Measurements from ENCODE around the gene RAB4A.
A peak's percentile ranks its signal among the peaks of the same experiment; 100 is the strongest.

RAB4A gene

DNA sequence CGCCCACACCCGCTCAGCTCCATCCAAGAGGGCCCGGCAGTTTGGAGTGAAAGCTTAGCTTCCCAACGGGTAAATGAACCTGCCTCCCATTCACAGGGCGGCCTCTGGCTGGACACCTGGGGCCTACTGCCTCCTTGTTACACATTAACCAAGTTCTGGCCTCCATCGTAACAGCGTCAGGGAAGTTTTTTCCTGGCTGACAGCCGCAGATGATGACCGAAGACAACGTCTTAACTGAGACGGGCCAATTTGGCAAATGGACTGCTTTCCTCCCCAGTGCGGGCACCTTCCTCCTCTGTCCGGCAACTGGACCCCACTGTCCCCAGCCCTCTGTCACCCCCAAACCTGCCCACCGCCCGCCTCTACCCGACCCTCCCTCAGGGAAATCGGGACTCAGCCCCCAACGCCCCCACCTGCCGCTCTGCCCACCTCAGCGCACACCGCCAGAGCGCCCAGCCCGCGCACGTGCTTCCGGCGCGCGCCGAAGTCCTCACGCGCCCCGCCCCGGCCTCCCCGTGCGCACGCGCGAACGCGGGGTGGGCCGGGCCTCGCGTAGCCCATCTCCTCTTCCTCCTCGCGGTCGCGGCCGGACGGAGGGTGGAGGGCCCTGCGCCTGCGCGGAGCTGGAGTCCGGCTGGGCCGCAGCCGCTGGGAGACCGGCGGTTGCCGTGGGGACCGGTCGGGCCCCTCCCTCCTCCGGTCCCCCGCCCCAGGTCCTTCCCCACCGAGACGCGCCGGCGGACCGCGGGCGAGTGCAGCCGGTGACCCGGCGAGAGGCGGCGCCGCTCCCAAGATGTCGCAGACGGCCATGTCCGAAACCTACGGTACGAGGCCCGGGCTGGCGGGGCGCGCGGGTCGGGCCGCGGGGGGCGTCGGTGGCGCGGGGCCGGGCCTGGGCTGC lies at the start of gene RAB4A:
Gene RAB4A (plus strand): TSS at position 565 of the 901 bp plus-strand sequence. CDS start 229 bp downstream, at position 794.
- DNase-seq: peak in 13 of 14 donors; percentile 32 to 91 (median 73)

DNA sequence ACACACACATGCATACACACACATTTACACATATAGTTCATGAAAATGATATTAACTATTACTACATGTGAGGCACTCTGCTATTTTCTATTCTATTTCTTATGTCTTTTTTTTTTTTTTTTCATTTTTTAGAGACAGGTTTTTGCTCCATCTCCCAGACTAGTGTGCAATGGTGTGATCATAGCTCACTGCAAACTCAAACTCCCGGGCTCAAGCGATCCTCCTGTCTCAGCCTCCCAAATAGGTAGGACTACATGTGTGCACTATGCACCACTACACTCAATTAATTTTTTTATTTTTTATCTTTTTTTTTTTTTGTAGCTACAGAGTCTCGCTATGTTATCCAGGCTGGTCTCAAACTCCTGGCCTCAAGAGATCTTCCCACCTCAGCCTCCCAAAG lies 48.8 kb upstream of the RAB4A start:
- no peak for DNase-seq

DNA sequence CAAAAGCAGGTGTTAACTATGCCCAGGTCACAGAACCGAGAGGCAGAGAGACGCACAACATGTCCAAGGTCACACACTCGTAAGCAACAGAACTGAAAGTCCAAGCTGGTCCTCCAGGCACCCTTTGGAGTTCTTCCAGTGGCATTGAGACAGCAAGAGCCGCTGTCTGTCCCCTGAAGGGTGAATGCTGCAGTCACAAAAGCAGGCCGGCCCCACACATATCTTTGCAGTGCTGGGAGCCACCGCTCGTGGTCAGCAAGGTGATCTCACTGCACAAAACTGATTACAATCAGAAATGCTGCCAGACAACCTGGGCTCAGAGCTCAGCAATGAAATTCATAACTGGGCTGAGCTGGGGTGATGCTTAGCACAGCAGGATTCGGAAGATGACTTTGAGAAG lies 47.4 kb upstream of the RAB4A start:
- no peak for DNase-seq

DNA sequence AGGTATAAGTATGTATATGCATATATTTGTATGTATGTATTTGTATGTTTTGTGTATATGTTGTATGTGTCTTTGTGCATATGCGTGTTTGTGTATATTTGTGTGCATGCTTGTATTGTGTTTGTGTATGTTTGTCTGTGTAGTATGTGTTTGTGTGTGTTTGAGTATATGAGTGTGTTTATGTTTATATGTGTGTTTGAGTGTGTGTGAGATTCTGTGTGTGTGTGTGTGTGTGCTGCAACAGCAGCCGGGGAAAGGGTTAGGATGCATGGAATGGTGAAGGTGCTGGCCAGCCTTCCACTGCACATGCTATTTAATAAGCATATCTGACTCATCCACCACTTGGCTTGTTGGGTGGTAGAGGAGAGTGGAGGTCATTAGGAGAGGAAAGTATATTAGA lies 46.6 kb upstream of the RAB4A start:
- DNase-seq: no peak

- DNase-seq: no peak
These were observed 45.6 kb upstream of the RAB4A start for GRCh38 chr1:229225331-229225782.

- no peak for DNase-seq
These were observed 44.1 kb upstream of the RAB4A start for GRCh38 chr1:229226796-229227195.

DNA sequence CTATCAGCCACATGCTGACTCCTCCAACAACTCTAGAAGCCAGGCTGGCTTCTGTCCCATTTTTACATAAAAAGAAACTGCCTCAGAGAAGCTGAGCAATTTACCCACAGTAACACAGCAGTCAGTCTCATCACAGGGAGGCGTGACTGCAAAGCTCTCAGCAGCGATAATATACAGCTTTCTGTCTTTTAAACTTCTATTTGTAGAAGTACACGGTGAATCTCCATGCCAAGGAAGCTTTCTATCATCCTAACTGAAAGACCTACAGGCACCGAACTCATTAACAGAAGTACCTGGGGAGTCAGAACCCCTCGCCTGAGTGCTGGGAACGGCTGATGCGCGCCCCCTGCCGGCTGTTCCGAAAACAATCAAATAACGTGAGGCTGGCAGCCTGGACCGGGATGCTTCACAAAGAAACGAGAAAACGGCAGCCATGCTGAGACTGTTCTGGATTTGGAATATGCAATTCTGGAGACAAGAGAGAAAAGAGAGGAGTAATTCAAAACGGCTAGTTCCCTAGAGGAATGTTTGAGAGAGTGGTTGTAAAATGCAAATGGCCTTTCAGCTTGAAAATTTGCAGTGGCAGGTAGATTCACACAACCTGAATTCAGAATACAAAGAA lies 43.5 kb upstream of the RAB4A start:
- DNase-seq: peak in 12 of 14 donors; percentile 37 to 86 (median 74)

GRCh38 chr1:229228522-229228921 lies 42.4 kb upstream of the RAB4A start:
- no peak for DNase-seq

- DNase-seq: peak in 1 of 14 donors; percentile 61
These were observed 41.7 kb upstream of the RAB4A start for GRCh38 chr1:229229137-229229720.

DNA sequence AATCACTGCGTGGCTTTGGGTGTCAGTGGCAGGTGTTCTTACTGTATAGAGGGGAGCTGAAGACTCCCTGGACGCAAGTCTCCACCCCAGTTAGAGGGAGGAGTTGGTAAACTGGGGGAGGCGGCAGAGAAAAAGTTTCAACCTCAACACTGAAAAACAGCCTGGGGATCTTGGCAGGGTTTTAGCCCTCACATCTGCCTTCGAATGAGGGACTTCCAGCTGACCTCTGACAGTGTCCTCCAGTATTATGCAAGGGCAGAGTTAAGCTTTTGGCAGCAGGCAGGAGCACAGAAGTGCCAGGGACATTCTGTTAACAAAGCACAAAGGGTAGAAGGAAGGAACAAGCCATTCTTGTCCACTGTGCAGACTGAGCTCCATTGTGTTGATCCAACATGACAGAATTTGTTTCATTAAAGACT lies 41.2 kb upstream of the RAB4A start:
- peak in 11 of 14 donors; percentile 57 to 93 (median 87) for DNase-seq

GRCh38 chr1:229230140-229230892 lies 40.6 kb upstream of the RAB4A start:
- peak in 6 of 14 donors; percentile 67 to 93 (median 88) for DNase-seq

DNA sequence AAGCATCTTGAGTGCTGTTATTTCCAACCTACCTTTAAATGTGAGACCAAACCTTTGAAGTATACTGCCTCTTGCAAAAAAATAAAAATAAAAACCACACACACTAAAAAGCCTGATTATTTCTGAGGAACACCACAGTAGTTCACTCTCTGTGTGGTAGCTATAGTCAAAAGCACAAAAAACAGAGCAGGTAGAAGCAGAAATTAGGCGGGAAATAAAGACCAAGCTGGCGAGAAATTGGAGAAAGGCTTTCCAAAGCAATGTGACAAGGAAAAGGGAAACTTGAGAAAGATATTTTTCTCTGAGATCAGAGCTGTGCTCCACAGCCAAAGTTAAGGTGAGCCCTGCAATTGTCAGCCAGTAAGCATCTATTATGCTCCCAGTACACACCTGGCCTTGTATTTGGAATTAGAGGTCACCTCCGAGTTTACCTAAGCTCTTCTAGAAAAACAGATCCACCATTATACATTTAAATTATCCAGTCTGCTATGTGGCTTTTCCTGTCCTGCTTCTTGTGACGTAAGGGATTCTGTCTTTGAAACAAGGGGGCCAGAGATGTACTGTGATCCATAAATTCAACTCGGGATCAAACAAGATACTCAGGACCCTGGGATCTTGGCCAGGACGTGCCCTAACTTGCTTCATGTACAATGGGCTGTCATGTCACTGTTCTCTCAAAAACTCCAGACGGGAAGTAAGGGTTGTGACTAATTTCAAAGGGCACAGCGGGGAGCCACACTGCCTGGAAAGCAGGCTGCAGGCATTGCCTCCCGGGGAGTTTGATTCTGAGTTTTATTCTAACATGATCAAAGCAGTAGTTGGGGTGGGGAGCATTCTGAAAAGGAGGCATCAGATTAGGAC lies 39.8 kb upstream of the RAB4A start:
- peak in 2 of 14 donors; percentile 49 to 64 for DNase-seq

- DNase-seq: peak in 2 of 14 donors; percentile 42 to 50
These were observed 39.2 kb upstream of the RAB4A start for GRCh38 chr1:229231754-229232119.

GRCh38 chr1:229234870-229235472 lies 35.9 kb upstream of the RAB4A start:
- DNase-seq: no peak

DNA sequence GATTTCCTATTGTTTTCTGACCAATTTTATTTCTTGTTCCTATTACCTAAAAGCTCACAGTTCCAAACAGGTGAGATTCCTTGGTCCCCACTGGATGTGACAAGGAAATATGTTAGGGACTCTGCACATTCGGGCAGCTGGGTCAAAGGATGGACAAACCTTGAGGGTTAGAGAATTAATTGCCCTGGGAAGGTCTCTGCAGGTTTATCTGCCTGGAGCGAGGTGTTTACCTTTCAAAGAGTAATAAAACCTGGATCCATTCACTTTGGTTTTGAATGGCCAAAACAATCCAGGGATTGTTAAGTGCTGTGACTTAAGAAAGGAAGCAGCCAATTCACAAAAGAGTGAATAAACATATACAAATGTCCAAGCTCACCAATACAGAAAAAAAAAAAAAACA lies 33.6 kb upstream of the RAB4A start:
- no peak for DNase-seq

GRCh38 chr1:229238231-229238630 lies 32.7 kb upstream of the RAB4A start:
- no peak for DNase-seq

DNA sequence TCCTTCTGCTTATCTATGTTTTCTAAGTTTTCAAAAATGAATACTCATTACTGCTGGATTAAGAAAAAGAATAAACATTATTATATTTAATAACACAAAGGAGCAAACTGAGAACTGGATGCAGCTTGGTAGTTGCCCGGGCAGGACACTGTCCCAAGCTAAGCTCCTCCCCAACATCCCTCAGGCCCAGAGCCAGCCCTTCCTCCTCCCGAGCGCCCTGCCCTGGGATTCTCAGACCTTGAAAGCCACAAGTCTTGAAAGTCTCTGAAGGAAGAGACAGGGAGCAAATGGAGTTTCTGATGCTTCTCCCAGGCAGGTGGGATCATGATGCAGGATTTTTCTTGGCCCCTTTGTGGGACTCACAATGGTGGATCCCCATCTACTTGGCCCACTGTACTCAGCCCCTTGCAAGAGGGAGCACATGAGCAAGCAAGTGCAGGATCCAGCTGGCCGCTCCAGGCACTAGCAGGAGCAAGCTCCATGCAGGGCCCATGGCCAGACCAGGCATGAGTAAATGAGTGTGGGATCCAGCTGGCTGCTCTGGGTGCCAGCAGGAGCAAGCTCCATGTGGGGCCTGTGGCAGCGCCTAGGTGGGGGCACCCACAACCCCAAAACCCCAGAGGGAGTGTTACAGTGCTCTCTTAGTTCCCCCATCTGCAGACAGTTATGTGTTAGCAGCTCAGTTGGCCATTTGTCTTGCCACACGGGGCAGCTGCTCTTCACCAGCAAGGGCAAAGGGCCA lies 32.1 kb upstream of the RAB4A start:
- peak in 12 of 14 donors; percentile 12 to 84 (median 66) for DNase-seq

GRCh38 chr1:229240532-229240931 lies 30.4 kb upstream of the RAB4A start:
- DNase-seq: no peak

DNA sequence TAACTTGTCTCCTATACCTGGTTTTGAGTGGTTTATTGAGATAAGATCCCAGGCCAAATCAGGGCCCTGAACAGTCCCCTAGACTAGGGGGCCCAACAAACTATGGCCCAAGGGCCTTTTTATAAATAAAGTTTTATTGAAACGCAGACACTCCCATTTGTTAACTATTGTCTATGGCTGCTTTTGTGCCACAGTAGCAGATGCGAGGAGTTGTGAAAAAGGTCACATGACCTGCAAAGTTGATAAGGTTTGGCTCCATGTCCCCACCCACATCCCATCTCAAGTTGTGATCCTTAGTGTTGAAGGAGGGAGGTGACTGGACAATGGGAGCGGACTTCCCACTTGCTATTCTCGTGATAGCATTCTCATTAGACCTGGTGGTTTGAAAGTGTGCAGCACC lies 29.5 kb upstream of the RAB4A start:
- no peak for DNase-seq

DNA sequence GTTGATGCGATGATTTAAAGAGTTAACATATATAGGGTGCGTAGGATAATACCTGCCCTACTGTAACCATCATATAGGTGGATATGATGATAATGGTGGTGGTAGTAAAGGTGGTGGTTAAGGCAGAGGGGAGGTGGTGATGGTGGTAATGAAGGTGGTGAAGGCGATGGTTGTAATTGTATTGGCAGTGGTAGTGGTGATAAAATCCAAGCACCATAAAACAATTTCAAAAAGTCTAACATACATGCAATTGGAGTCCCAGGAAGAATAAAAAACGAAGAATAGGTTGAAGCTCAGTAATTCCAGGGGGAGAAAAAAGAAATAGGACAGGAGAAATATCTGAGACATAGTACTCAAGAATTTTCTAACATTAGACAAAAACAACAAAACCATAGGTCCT lies 27.3 kb upstream of the RAB4A start:
- no peak for DNase-seq

Data from C1 segment of cervical spinal cord (tissue), 14 donors.